H1 (cell line): Measurements from ENCODE around the gene ATP6V1E1.

Experiments
- BACH1 ChIP-seq: IDR thresholded peaks from 2 replicates; pipeline ENCODE4 v1.6.1; 2012; ENCODE audit warnings: low read length, improper control_type of control experiment
- CTCF ChIP-seq, 3 experiments: IDR thresholded peaks; 1 replicate in 2 of 3; 2 replicates in 1 of 3; pipeline versions ENCODE4 v1.5.1 to v1.6.1; 2011; ENCODE audit warnings: low read length in 3 of 3, mild to moderate bottlenecking in 3 of 3, inconsistent platforms in 2 of 3, low read depth in 1 of 3, moderate library complexity in 1 of 3; ENCODE audit not compliant: insufficient read depth in 1 of 3; ENCODE audit errors: control extremely low read depth in 1 of 3
- EZH2 ChIP-seq: fragments of 200-600 bp; sonication (generic); IDR thresholded peaks from 2 replicates; pipeline ENCODE4 v1.7.1; 2012; ENCODE audit warnings: low read depth, mild to moderate bottlenecking, moderate library complexity, low read length, inconsistent platforms; ENCODE audit not compliant: severe bottlenecking
- HDAC2 ChIP-seq, 2 experiments: fragments of 300-600 bp in 1 of 2; sonication (generic) in 1 of 2; IDR thresholded peaks; 2 replicates each; pipeline ENCODE4 v1.6.1; 2011 to 2012; ENCODE audit warnings: low read depth in 2 of 2, low read length in 2 of 2, mild to moderate bottlenecking in 2 of 2, moderate library complexity in 2 of 2, borderline replicate concordance in 1 of 2, inconsistent platforms in 1 of 2
- JUN ChIP-seq: IDR thresholded peaks from 2 replicates; pipeline ENCODE4 v1.6.1; 2011; ENCODE audit warnings: low read depth, mild to moderate bottlenecking, improper control_type of control experiment, low read length
- JUND ChIP-seq: IDR thresholded peaks from 2 replicates; pipeline ENCODE4 v1.6.1; 2011; ENCODE audit warnings: mild to moderate bottlenecking, improper control_type of control experiment, low read length
- POLR2A ChIP-seq, 2 experiments: IDR thresholded peaks; 1 replicate in 1 of 2; 2 replicates in 1 of 2; pipeline ENCODE4 v1.6.1; 2011; ENCODE audit warnings: low read depth in 2 of 2, low read length in 2 of 2, mild to moderate bottlenecking in 2 of 2; ENCODE audit errors: control extremely low read depth in 1 of 2
- POLR2AphosphoS5 ChIP-seq: IDR thresholded peaks from 2 replicates; pipeline ENCODE4 v1.6.1; 2011; ENCODE audit warnings: low read depth, low read length
- RNF2 ChIP-seq: fragments of 200-900, 300-1000 bp; sonication (generic); IDR thresholded peaks from 2 replicates; pipeline ENCODE4 v1.7.1; 2016; ENCODE audit warnings: borderline replicate concordance, low read depth, mild to moderate bottlenecking, antibody characterized with exemption, low read length; ENCODE audit not compliant: poor library complexity, severe bottlenecking; ENCODE audit errors: missing control alignments
- SIN3A ChIP-seq, 2 experiments: IDR thresholded peaks in 1 of 2; conservative IDR thresholded peaks in 1 of 2; 2 replicates each; pipeline ENCODE4 v1.6.1; 2011 to 2012; ENCODE audit warnings: low read length in 2 of 2, improper control_type of control experiment in 1 of 2, low read depth in 1 of 2, mild to moderate bottlenecking in 1 of 2
- SRF ChIP-seq: IDR thresholded peaks from 2 replicates; pipeline ENCODE4 v1.6.1; 2011; ENCODE audit warnings: mild to moderate bottlenecking, low read depth, low read length, moderate library complexity
- TAF1 ChIP-seq: IDR thresholded peaks from 2 replicates; pipeline ENCODE4 v1.6.1; 2011; ENCODE audit warnings: mild to moderate bottlenecking, low read depth, low read length
- TF ChIP-seq, protein P1 (sequence below): IDR thresholded peaks from 2 replicates; pipeline ENCODE4 v1.6.1; 2012; ENCODE audit warnings: inconsistent platforms

GRCh38 chr22:17552737-17553136, 75.8 kb downstream of the ATP6V1E1 start:
- TF ChIP-seq CTCF (IDR thresholded peaks at IDR 0.05; ENCODE audit: control extremely low read depth in 1 of 3, insufficient read depth in 1 of 3, low read depth in 1 of 3, low read length in 3 of 3) = no peak
- no peak for TF ChIP-seq SRF
- no peak for TF ChIP-seq HDAC2 (IDR thresholded peaks at IDR 0.05; ENCODE audit: borderline replicate concordance in 1 of 2, low read depth in 2 of 2, low read length in 2 of 2)
- no peak for TF ChIP-seq RNF2
- TF ChIP-seq, protein P1, sequence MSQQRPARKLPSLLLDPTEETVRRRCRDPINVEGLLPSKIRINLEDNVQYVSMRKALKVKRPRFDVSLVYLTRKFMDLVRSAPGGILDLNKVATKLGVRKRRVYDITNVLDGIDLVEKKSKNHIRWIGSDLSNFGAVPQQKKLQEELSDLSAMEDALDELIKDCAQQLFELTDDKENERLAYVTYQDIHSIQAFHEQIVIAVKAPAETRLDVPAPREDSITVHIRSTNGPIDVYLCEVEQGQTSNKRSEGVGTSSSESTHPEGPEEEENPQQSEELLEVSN = no peak
- TF ChIP-seq EZH2 = no peak
- TF ChIP-seq POLR2A (IDR thresholded peaks at IDR 0.05; ENCODE audit: control extremely low read depth in 1 of 2, low read depth in 2 of 2, low read length in 2 of 2) = no peak
- no peak for TF ChIP-seq TAF1
- TF ChIP-seq BACH1 = no peak
- no peak for TF ChIP-seq POLR2AphosphoS5
- no peak for TF ChIP-seq JUND
- no peak for TF ChIP-seq SIN3A (conservative IDR thresholded peaks at IDR 0.05 in 1 of 2, IDR thresholded peaks at IDR 0.05 in 1 of 2; ENCODE audit: low read depth in 1 of 2, low read length in 2 of 2)
- TF ChIP-seq JUN = no peak
